ENCODE measurements around the gene EYS. TPM values are rescaled to one million over a fixed set of nuclear protein-coding genes. Genes with fewer than 3 reads are reported as not detected.

Gene EYS
- total RNA-seq, 1 experiment from 2014 or later = not detected

- no peaks in the 10 kb centered on the region for H3K4me1 ChIP-seq (ENCODE audit: control insufficient read depth in 1 of 2, insufficient read depth in 2 of 2, low read length in 2 of 2)
- H3K36me3 ChIP-seq (ENCODE audit: control insufficient read depth in 1 of 2, insufficient read depth in 2 of 2, low read length in 2 of 2) = no peaks in the 10 kb centered on the region
- no peaks in the 10 kb centered on the region for H3K9me2 ChIP-seq (ENCODE audit: insufficient read depth)
- ChIA-PET POLR2A (no interaction called here), CTCF (no interaction called here), RAD21 (ENCODE audit: low non-redundant PET in 1 of 2, low total read pairs in 2 of 2, uncharacterized antibody in 2 of 2, unreplicated experiment in 2 of 2) (no interaction called here)
- no peak overlapping the region for H3K27ac ChIP-seq (ENCODE audit: low read depth, low read length)
- no peaks in the 10 kb centered on the region; a peak in 1 of 4 replicates for H3K9me3 ChIP-seq (ENCODE audit: control insufficient read depth in 1 of 2, insufficient read depth in 1 of 2, low read depth in 1 of 2, low read length in 2 of 2)
- no peak overlapping the region for H2AFZ ChIP-seq (ENCODE audit: low read depth, low read length, poor library complexity, severe bottlenecking)
- H3K79me2 ChIP-seq (ENCODE audit: insufficient read depth, low read length) = no peaks in the 10 kb centered on the region
- DNase-seq (ENCODE audit: low read depth, low spot score) = no peak
- no peak overlapping the region for H3K4me2 ChIP-seq (ENCODE audit: low read length)
- TF ChIP-seq RAD21 (IDR thresholded peaks at IDR 0.05; ENCODE audit: low read depth) (no peak), POLR2AphosphoS5 (IDR thresholded peaks at IDR 0.05; ENCODE audit: low read depth, low read length) (no peak), SIN3A (IDR thresholded peaks at IDR 0.05; ENCODE audit: low read depth) (no peak), POLR2A (IDR thresholded peaks at IDR 0.05; ENCODE audit: borderline replicate concordance, extremely low read depth, insufficient read depth, insufficient read length) (no peak), FOSL1 (IDR thresholded peaks at IDR 0.05; ENCODE audit: low read depth) (no peak), SP1 (IDR thresholded peaks at IDR 0.05; ENCODE audit: low read depth) (no peak), EGR1 (IDR thresholded peaks at IDR 0.05; ENCODE audit: low read depth) (no peak)
- TF ChIP-seq, protein P1, sequence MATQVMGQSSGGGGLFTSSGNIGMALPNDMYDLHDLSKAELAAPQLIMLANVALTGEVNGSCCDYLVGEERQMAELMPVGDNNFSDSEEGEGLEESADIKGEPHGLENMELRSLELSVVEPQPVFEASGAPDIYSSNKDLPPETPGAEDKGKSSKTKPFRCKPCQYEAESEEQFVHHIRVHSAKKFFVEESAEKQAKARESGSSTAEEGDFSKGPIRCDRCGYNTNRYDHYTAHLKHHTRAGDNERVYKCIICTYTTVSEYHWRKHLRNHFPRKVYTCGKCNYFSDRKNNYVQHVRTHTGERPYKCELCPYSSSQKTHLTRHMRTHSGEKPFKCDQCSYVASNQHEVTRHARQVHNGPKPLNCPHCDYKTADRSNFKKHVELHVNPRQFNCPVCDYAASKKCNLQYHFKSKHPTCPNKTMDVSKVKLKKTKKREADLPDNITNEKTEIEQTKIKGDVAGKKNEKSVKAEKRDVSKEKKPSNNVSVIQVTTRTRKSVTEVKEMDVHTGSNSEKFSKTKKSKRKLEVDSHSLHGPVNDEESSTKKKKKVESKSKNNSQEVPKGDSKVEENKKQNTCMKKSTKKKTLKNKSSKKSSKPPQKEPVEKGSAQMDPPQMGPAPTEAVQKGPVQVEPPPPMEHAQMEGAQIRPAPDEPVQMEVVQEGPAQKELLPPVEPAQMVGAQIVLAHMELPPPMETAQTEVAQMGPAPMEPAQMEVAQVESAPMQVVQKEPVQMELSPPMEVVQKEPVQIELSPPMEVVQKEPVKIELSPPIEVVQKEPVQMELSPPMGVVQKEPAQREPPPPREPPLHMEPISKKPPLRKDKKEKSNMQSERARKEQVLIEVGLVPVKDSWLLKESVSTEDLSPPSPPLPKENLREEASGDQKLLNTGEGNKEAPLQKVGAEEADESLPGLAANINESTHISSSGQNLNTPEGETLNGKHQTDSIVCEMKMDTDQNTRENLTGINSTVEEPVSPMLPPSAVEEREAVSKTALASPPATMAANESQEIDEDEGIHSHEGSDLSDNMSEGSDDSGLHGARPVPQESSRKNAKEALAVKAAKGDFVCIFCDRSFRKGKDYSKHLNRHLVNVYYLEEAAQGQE (IDR thresholded peaks at IDR 0.05; ENCODE audit: low read depth) = no peak
- TF ChIP-seq, protein P2, sequence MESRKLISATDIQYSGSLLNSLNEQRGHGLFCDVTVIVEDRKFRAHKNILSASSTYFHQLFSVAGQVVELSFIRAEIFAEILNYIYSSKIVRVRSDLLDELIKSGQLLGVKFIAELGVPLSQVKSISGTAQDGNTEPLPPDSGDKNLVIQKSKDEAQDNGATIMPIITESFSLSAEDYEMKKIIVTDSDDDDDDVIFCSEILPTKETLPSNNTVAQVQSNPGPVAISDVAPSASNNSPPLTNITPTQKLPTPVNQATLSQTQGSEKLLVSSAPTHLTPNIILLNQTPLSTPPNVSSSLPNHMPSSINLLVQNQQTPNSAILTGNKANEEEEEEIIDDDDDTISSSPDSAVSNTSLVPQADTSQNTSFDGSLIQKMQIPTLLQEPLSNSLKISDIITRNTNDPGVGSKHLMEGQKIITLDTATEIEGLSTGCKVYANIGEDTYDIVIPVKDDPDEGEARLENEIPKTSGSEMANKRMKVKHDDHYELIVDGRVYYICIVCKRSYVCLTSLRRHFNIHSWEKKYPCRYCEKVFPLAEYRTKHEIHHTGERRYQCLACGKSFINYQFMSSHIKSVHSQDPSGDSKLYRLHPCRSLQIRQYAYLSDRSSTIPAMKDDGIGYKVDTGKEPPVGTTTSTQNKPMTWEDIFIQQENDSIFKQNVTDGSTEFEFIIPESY (IDR thresholded peaks at IDR 0.05; ENCODE audit: extremely low read depth, insufficient replicate concordance, low read length) = no peak
- H3K27me3 ChIP-seq (ENCODE audit: insufficient read depth, low read length) = no peaks in the 10 kb centered on the region
- H3K4me3 ChIP-seq (replicated peaks in 1 of 2; ENCODE audit: low read depth in 1 of 2, low read length in 2 of 2) = no peak overlapping the region
- H4K20me1 ChIP-seq (ENCODE audit: insufficient read depth) = no peaks in the 10 kb centered on the region
- no peak overlapping the region for H3K9ac ChIP-seq (ENCODE audit: low read length)
- intact Hi-C loops (cut with micrococcal nuclease) = no loop called here
- BruUV-seq (replicated peaks) = no TSS peak
- no peak for ATAC-seq
Observed at GRCh38 chr6:63997734-63998133, 1709.3 kb downstream of the EYS start.
